GM12873 (cell line): ENCODE data around the gene RBM47.

Experiments used
- TF ChIP-seq, protein P1 (sequence below): IDR thresholded peaks from 2 replicates; pipeline ENCODE4 v1.5.1; 2012; ENCODE audit warnings: low read depth, mild to moderate bottlenecking, moderate library complexity, low read length, control low read depth; ENCODE audit not compliant: insufficient read depth; ENCODE audit errors: missing control alignments

The RBM47 gene

DNA sequence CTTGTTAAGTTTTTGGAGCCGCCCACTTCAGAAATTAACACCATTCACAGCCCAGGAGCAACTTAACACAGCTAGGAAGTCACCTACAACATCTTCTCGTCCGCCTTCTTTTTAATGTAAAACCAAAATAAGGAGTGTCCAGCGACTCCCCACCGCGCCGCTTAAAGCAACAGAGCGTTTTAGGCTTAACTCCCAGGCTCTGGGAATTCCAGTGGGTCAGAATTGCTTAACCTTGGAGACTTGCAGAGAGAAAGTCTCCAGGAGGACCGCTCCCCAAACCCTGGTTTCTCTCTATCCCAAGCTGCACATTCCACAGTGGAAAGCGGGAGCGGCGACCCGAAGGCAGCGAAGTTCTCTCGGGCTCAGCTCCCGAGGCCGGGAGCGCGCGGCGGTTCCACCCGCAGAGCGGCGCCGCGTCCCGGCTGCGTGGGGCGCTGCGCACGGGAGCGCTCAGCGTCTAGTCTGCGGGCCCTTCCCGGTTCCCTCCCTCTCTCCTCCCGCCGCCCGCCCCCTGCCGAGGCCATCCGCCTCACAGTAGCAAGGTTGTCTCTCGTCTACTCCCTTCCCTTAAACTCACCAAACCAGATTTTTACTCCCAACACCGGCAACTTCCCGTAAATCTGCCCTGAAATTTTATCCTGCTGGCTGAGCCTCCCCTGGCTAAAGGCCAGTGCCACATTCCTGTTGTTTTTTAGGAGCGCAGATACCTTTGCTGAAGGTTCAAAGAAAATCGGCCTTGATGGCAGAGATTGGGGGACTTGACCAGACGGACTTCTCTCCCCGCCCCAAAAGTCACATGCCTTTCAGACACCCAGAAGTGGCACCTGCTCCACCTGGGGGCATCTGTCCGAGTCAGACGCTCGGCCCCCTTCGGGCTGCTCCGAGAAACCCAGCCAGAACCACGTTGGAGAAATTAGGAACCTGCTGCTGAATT is at the start of gene RBM47:
TSS of gene RBM47 (minus strand) at position 464 of the 934 bp plus-strand sequence. CDS start 190,971 bp downstream, outside the sequence.
- TF ChIP-seq, protein P1, sequence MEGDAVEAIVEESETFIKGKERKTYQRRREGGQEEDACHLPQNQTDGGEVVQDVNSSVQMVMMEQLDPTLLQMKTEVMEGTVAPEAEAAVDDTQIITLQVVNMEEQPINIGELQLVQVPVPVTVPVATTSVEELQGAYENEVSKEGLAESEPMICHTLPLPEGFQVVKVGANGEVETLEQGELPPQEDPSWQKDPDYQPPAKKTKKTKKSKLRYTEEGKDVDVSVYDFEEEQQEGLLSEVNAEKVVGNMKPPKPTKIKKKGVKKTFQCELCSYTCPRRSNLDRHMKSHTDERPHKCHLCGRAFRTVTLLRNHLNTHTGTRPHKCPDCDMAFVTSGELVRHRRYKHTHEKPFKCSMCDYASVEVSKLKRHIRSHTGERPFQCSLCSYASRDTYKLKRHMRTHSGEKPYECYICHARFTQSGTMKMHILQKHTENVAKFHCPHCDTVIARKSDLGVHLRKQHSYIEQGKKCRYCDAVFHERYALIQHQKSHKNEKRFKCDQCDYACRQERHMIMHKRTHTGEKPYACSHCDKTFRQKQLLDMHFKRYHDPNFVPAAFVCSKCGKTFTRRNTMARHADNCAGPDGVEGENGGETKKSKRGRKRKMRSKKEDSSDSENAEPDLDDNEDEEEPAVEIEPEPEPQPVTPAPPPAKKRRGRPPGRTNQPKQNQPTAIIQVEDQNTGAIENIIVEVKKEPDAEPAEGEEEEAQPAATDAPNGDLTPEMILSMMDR: peak; percentile 33

GRCh38 chr4:40678421-40678820 is 48.8 kb upstream of the RBM47 start:
- TF ChIP-seq, protein P1: no peak

DNA sequence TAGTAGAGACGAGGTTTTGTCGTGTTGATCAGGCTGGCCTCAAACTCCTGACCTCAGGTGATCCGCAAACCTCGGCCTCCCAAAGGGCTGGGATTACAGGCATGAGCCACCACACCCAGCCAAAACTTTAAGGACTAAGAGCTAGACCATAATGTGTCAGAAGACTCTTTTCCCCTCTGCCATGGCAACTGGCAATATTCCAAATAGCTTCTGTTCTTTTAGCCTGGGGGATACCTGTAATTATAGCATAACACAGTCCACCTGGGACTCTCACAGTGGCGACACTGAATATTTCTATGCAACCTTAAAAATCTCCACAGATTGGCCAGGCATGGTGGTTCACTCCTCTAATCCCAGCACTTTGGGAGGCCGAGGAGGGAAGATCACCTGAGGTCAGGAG is 45.5 kb upstream of the RBM47 start:
- TF ChIP-seq, protein P1: no peak

- TF ChIP-seq, protein P1: no peak
Measured at GRCh38 chr4:40672528-40673522, 43.2 kb upstream of the RBM47 start.

GRCh38 chr4:40669504-40669903 is 39.8 kb upstream of the RBM47 start:
- TF ChIP-seq, protein P1: no peak

GRCh38 chr4:40665842-40666241 is 36.2 kb upstream of the RBM47 start:
- TF ChIP-seq, protein P1: no peak
